ENCODE measurements around the gene ACKR3. TPM values are rescaled to one million over a fixed set of nuclear protein-coding genes. Genes with fewer than 3 reads are reported as not detected.

ACKR3 gene
- total RNA-seq, 6 experiments from 2014 or later = 0.66 to 57.0 (median 4.7) TPM

DNA sequence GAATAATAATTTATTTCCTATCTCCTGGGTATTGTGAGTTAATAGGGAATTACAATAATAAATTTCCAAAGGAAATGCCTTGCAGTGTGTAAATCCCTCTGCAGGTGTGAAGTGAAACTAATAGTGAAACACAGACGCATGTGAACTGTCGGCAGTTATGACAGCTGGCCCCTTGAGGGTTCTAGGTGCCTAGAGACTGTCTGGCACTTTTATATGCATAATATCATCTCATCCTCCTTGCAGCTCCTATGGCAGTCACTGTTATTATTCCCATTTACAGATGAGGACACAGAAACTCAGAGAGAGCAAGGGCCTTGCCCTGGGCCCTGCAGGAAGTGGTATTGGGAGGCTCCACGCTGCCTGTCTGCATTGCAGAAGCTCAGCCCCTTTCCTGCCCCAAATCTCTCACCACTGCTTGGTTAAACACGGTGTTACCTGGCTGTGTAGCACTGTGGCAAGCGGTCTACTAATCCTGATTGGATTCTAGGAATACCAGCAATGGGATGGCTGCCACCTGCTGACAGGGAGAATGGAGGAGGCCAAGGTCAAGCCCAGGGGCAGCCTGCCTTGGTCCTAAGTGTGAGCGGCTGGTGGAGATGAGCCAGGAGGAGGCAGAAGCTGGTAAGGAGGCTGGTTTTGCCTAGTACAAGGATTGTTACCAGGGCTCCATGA lies 32.8 kb upstream of the ACKR3 start:
- H3K27me3 ChIP-seq = no peaks in the 10 kb centered on the region
- WGBS (ENCODE audit: insufficient coverage, low coverage, low lambda C conversion rate, missing lambda C conversion rate) = 44% methylated on average over 5 of the region's 6 CpGs
- no peaks in the 10 kb centered on the region for H3K9me3 ChIP-seq
- H3K36me3 ChIP-seq = no peaks in the 10 kb centered on the region
- peak in 3 of 4 donors; percentile 25 to 43 (median 40) for ATAC-seq
- intact Hi-C loops (cut with DNase I) = no loop called here
- no peak overlapping the region for H3K27ac ChIP-seq
- DNase-seq = no peak
- no peaks in the 10 kb centered on the region for H3K4me1 ChIP-seq
- no peak overlapping the region for H3K4me3 ChIP-seq
- TF ChIP-seq POLR2A (IDR thresholded peaks at IDR 0.05) = no peak
- TF ChIP-seq, protein P1, sequence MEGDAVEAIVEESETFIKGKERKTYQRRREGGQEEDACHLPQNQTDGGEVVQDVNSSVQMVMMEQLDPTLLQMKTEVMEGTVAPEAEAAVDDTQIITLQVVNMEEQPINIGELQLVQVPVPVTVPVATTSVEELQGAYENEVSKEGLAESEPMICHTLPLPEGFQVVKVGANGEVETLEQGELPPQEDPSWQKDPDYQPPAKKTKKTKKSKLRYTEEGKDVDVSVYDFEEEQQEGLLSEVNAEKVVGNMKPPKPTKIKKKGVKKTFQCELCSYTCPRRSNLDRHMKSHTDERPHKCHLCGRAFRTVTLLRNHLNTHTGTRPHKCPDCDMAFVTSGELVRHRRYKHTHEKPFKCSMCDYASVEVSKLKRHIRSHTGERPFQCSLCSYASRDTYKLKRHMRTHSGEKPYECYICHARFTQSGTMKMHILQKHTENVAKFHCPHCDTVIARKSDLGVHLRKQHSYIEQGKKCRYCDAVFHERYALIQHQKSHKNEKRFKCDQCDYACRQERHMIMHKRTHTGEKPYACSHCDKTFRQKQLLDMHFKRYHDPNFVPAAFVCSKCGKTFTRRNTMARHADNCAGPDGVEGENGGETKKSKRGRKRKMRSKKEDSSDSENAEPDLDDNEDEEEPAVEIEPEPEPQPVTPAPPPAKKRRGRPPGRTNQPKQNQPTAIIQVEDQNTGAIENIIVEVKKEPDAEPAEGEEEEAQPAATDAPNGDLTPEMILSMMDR (IDR thresholded peaks at IDR 0.05) = no peak

- ATAC-seq (no peak), DNase-seq (no peak)
- Histone ChIP-seq H3K36me3 (no peaks in the 10 kb centered on the region), H3K4me3 (no peak overlapping the region), H3K9me3 (no peaks in the 10 kb centered on the region), H3K4me1 (no peaks in the 10 kb centered on the region), H3K27ac (no peak overlapping the region), H3K27me3 (no peaks in the 10 kb centered on the region)
- intact Hi-C loops (cut with DNase I) = no loop called here
- TF ChIP-seq, protein P1 (IDR thresholded peaks at IDR 0.05) = no peak
- no peak for TF ChIP-seq POLR2A (IDR thresholded peaks at IDR 0.05)
- 40% methylated on average over 4 of the region's 5 CpGs for WGBS (ENCODE audit: insufficient coverage, low coverage, low lambda C conversion rate, missing lambda C conversion rate)
Observed at GRCh38 chr2:236538242-236538641, 31.4 kb upstream of the ACKR3 start.

- ATAC-seq = no peak
Observed at GRCh38 chr2:236541008-236541562, 28.5 kb upstream of the ACKR3 start.

DNA sequence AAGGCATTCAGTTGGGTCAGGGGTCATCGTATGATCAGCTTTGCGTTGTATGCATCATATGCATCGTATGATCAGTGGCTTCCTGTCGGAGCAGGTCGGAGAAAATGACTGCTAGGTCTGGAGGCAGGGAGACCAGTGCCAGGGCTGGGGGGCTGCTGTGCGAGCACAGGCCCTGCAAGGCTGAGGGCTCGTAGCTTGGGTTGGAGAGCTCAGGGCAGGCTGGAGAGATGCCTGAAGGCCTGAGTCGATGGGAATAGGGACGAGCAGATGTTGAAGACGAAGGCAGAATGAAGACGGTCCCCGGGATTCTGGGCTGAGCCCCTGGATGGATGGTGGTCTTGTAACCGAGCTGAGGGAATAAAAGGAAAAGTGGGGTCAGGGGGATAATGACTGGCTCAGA lies 25.3 kb upstream of the ACKR3 start:
- Histone ChIP-seq H3K36me3 (no peaks in the 10 kb centered on the region), H3K27ac (no peak overlapping the region), H3K4me3 (no peak overlapping the region), H3K4me1 (no peaks in the 10 kb centered on the region), H3K9me3 (no peaks in the 10 kb centered on the region), H3K27me3 (no peaks in the 10 kb centered on the region)
- DNase-seq (no peak), ATAC-seq (no peak)
- TF ChIP-seq, protein P1 (IDR thresholded peaks at IDR 0.05) = no peak
- no peak for TF ChIP-seq POLR2A (IDR thresholded peaks at IDR 0.05)
- intact Hi-C loops (cut with DNase I) = no loop called here
- WGBS (ENCODE audit: insufficient coverage, low coverage, low lambda C conversion rate, missing lambda C conversion rate) = 75% methylated on average over 8 of the region's 13 CpGs

More at GRCh38 chr2:236541008-236541562, 28.5 kb upstream of the ACKR3 start:
- Histone ChIP-seq H3K27ac (no peak overlapping the region), H3K4me3 (no peak overlapping the region), H3K9me3 (no peaks in the 10 kb centered on the region), H3K36me3 (no peaks in the 10 kb centered on the region), H3K27me3 (no peaks in the 10 kb centered on the region), H3K4me1 (no peaks in the 10 kb centered on the region)
- DNase-seq = no peak
- WGBS (ENCODE audit: insufficient coverage, low coverage, low lambda C conversion rate, missing lambda C conversion rate) = 59% methylated on average over 4 of the region's 4 CpGs
- intact Hi-C loops (cut with DNase I) = no loop called here
- TF ChIP-seq POLR2A (IDR thresholded peaks at IDR 0.05) = no peak
- TF ChIP-seq, protein P1 (IDR thresholded peaks at IDR 0.05) = no peak
